ENCODE measurements around the gene MRPS9. TPM values are rescaled to one million over a fixed set of nuclear protein-coding genes. Genes with fewer than 3 reads are reported as not detected.

Gene MRPS9
- total and polyA plus RNA-seq, 2 donors (not counting 3 experiments of a cell fraction or from before 2014, with no cell fraction given) = 14.5 to 23.9 TPM

GRCh38 chr2:105149272-105149671 lies 111.4 kb downstream of the MRPS9 start:
- FAIRE-seq (no peak), DNase-seq (ENCODE audit: low read depth, low spot score) (no peak)
- Histone ChIP-seq H3K27ac (ENCODE audit: insufficient read depth, low read depth, low read length) (no peak overlapping the region), H3K9me1 (replicated peaks; ENCODE audit: control insufficient read depth, extremely low read depth, insufficient read depth, low read length) (no peaks in the 10 kb centered on the region), H3K4me1 (ENCODE audit: control insufficient read depth, extremely low read depth, insufficient read depth, low read length) (no peaks in the 10 kb centered on the region), H4K20me1 (replicated peaks; ENCODE audit: control insufficient read depth, extremely low read depth, insufficient read depth, low read length) (no peaks in the 10 kb centered on the region), H3K4me2 (ENCODE audit: insufficient read depth, low read length) (no peak overlapping the region), H3K79me2 (ENCODE audit: control insufficient read depth, insufficient read depth, low read length) (no peaks in the 10 kb centered on the region), H3K27me3 (ENCODE audit: control insufficient read depth in 2 of 2, insufficient read depth in 2 of 2, low read length in 2 of 2) (peaks cover 15 to 25% of the 10 kb centered on the region in 2 experiments), H2AFZ (ENCODE audit: low read depth, low read length) (no peak overlapping the region), H3K36me3 (ENCODE audit: control insufficient read depth in 2 of 2, extremely low read depth in 1 of 2, insufficient read depth in 2 of 2, low read length in 2 of 2) (no peaks in the 10 kb centered on the region), H3K4me3 (replicated peaks in 1 of 3; ENCODE audit: insufficient read depth in 1 of 3, low read depth in 1 of 3, low read length in 3 of 3) (no peak overlapping the region), H3K9ac (replicated peaks; ENCODE audit: extremely low read depth, insufficient read depth, low read length) (no peak overlapping the region), H3K9me3 (replicated peaks; ENCODE audit: control insufficient read depth, insufficient read depth, low read length) (no peaks in the 10 kb centered on the region)
- POLR2A ChIA-PET = no interaction called here
- dilution Hi-C loops (cut with MboI; ENCODE audit: extremely low pct_ligation_motif_present, low sequenced_read_pairs) = no loop called here
- TF ChIP-seq CTCF (IDR thresholded peaks at IDR 0.05; ENCODE audit: extremely low read depth in 1 of 2, insufficient read depth in 1 of 2, low read depth in 1 of 2, low read length in 2 of 2) = no peak
- no peak for TF ChIP-seq EZH2 (IDR thresholded peaks at IDR 0.05; ENCODE audit: borderline replicate concordance, low read depth, low read length, severe bottlenecking)
- no peak for TF ChIP-seq POLR2A (IDR thresholded peaks at IDR 0.05; ENCODE audit: low read depth, low read length)
- TF ChIP-seq POLR2AphosphoS5 (IDR thresholded peaks at IDR 0.05; ENCODE audit: insufficient read depth, low read depth, low read length) = no peak
- TF ChIP-seq GATA2 (IDR thresholded peaks at IDR 0.05; ENCODE audit: insufficient read depth, insufficient read length, low read depth, low read length) = no peak
- TF ChIP-seq MYC (IDR thresholded peaks at IDR 0.05; ENCODE audit: low read depth, low read length) = no peak
- no peak for TF ChIP-seq MAX (IDR thresholded peaks at IDR 0.05; ENCODE audit: insufficient read depth, insufficient read length)
- TF ChIP-seq JUN (IDR thresholded peaks at IDR 0.05; ENCODE audit: borderline replicate concordance, insufficient read depth, insufficient read length, low read depth) = no peak
- TF ChIP-seq FOS (IDR thresholded peaks at IDR 0.05; ENCODE audit: borderline replicate concordance, insufficient read depth, low read length) = no peak
- CTCF ChIA-PET = no interaction called here
- intact Hi-C loops (cut with micrococcal nuclease) = no loop called here
- no TSS peak for BruUV-seq (replicated peaks)

Other genes with a start within 250 kb of the MRPS9 start
- gene POU3F3, start 184.0 kb upstream of the MRPS9 start, total RNA-seq = not detected in 2 replicates
- gene POU3F3, start 184.0 kb upstream of the MRPS9 start, polyA plus RNA-seq = not detected in 2 replicates
- not detected in 2 replicates for gene GPR45, start 203.7 kb downstream of the MRPS9 start, total RNA-seq
- not detected in 2 replicates for gene GPR45, start 203.7 kb downstream of the MRPS9 start, polyA plus RNA-seq

Data from endothelial cell of umbilical vein (primary cell).